CD4-positive, alpha-beta T cell treated with Interleukin-17A for 1 hour (primary cell): ENCODE measurements around the gene ERMARD.

Experiments used
- DNase-seq: peaks from one replicate; pipeline ENCODE4 v3.0.0-alpha.2; 2020

Gene ERMARD

GRCh38 chr6:169803271-169803811, 51.9 kb downstream of the ERMARD start:
- peak; percentile 24 for DNase-seq

GRCh38 chr6:169803816-169804340, 52.5 kb downstream of the ERMARD start:
- DNase-seq = no peak

- DNase-seq = no peak
These were observed 53.0 kb downstream of the ERMARD start for GRCh38 chr6:169804427-169804826.

- DNase-seq = peak; percentile 15
These were observed 53.9 kb downstream of the ERMARD start for GRCh38 chr6:169805242-169805838.

GRCh38 chr6:169806701-169807100, 55.3 kb downstream of the ERMARD start:
- peak; percentile 16 for DNase-seq

- peak; percentile 23 for DNase-seq
These were observed 55.8 kb downstream of the ERMARD start for GRCh38 chr6:169807229-169807628.

- DNase-seq = no peak
These were observed 56.5 kb downstream of the ERMARD start for GRCh38 chr6:169807699-169808607.

- DNase-seq = no peak
These were observed 57.2 kb downstream of the ERMARD start for GRCh38 chr6:169808608-169808967.

GRCh38 chr6:169809386-169809785, 58.0 kb downstream of the ERMARD start:
- no peak for DNase-seq

GRCh38 chr6:169810066-169810989, 58.9 kb downstream of the ERMARD start:
- no peak for DNase-seq

- no peak for DNase-seq
These were observed 59.6 kb downstream of the ERMARD start for GRCh38 chr6:169811072-169811471.

- DNase-seq = no peak
These were observed 60.3 kb downstream of the ERMARD start for GRCh38 chr6:169811521-169812256.

- no peak for DNase-seq
These were observed 60.8 kb downstream of the ERMARD start for GRCh38 chr6:169812257-169812644.

GRCh38 chr6:169813969-169814368, 62.5 kb downstream of the ERMARD start:
- no peak for DNase-seq

GRCh38 chr6:169816054-169816453, 64.6 kb downstream of the ERMARD start:
- no peak for DNase-seq

GRCh38 chr6:169816975-169817374, 65.6 kb downstream of the ERMARD start:
- DNase-seq = no peak

- DNase-seq = no peak
These were observed 68.9 kb downstream of the ERMARD start for GRCh38 chr6:169820358-169820757.

GRCh38 chr6:169824021-169824420, 72.6 kb downstream of the ERMARD start:
- DNase-seq = no peak

GRCh38 chr6:169824848-169825557, 73.6 kb downstream of the ERMARD start:
- DNase-seq = no peak

GRCh38 chr6:169825558-169826225, 74.3 kb downstream of the ERMARD start:
- DNase-seq = no peak

GRCh38 chr6:169826697-169827096, 75.3 kb downstream of the ERMARD start:
- no peak for DNase-seq
